Caki2 (cell line): ENCODE results near the gene SLC30A4. TPM values are rescaled to one million over a fixed set of nuclear protein-coding genes. Genes with fewer than 3 reads are reported as not detected.
"Not testable (repeated sequence)": the region's sequence is repeated elsewhere in the genome, so short reads cannot be mapped to it uniquely, and the experiment has no call there.

ENCODE experiments used
- DNase-seq: peaks from one replicate; pipeline ENCODE4 v3.0.0-alpha.2; 2015; ENCODE audit warnings: low read depth
- in situ Hi-C: cut with HindIII; loops from 2 replicates; pipeline ENCODE4 v1.10.0; 2016; ENCODE audit warnings: low sequenced_read_pairs, low pct_unique_long_range_greater_than_20kb, mixed read lengths
- total RNA-seq: library from RNA; depleted of rRNA; stranded (reverse); fragments of >200 nt; shearing (Covaris generic); gene quantifications from 2 replicates; pipeline ENCODE4 v1.2.3, GENCODE V29; 2014; ENCODE audit warnings: low replicate concordance

Gene SLC30A4
- total RNA-seq, 1 experiment from 2014 or later: 3.0 TPM

- no peak for DNase-seq
- in situ Hi-C loops: no loop called here
These were observed 558 bp upstream of the SLC30A4 start for GRCh38 chr15:45523166-45523460.

GRCh38 chr15:45521596-45522327 is 793 bp downstream of the SLC30A4 start:
- in situ Hi-C loops: no loop called here
- no peak for DNase-seq

- no peak for DNase-seq
- in situ Hi-C loops: no loop called here
These were observed 11.7 kb downstream of the SLC30A4 start for GRCh38 chr15:45510758-45511280.

- in situ Hi-C loops, DNase-seq: not testable (repeated sequence)
These were observed 15.4 kb downstream of the SLC30A4 start for GRCh38 chr15:45507143-45507542.

- DNase-seq: no peak
- in situ Hi-C loops: no loop called here
These were observed 23.1 kb downstream of the SLC30A4 start for GRCh38 chr15:45499426-45499825.

GRCh38 chr15:45498701-45499100 is 23.9 kb downstream of the SLC30A4 start:
- DNase-seq: no peak
- in situ Hi-C loops: no loop called here

- DNase-seq: no peak
- in situ Hi-C loops: no loop called here
These were observed 25.3 kb downstream of the SLC30A4 start for GRCh38 chr15:45497261-45497660.

GRCh38 chr15:45496658-45497057 is 25.9 kb downstream of the SLC30A4 start:
- no peak for DNase-seq
- in situ Hi-C loops: no loop called here

GRCh38 chr15:45495588-45495987 is 27.0 kb downstream of the SLC30A4 start:
- in situ Hi-C loops: no loop called here

GRCh38 chr15:45489690-45490238 is 32.8 kb downstream of the SLC30A4 start:
- in situ Hi-C loops: no loop called here
- no peak for DNase-seq

More at GRCh38 chr15:45495588-45495987, 27.0 kb downstream of the SLC30A4 start:
- no peak for DNase-seq

GRCh38 chr15:45486317-45486716 is 36.2 kb downstream of the SLC30A4 start:
- in situ Hi-C loops: no loop called here
- DNase-seq: no peak

- no peak for DNase-seq
- in situ Hi-C loops: no loop called here
These were observed 41.4 kb downstream of the SLC30A4 start for GRCh38 chr15:45481135-45481534.

- in situ Hi-C loops: no loop called here
- DNase-seq: no peak
These were observed 46.1 kb downstream of the SLC30A4 start for GRCh38 chr15:45476410-45476809.

GRCh38 chr15:45474799-45475198 is 47.8 kb downstream of the SLC30A4 start:
- no peak for DNase-seq
- in situ Hi-C loops: no loop called here

GRCh38 chr15:45473068-45473467 is 49.5 kb downstream of the SLC30A4 start:
- no peak for DNase-seq
- in situ Hi-C loops: no loop called here

GRCh38 chr15:45471151-45471550 is 51.4 kb downstream of the SLC30A4 start:
- in situ Hi-C loops: no loop called here
- no peak for DNase-seq

GRCh38 chr15:45469441-45469840 is 53.1 kb downstream of the SLC30A4 start:
- in situ Hi-C loops: no loop called here
- no peak for DNase-seq

- in situ Hi-C loops: no loop called here
These were observed 53.5 kb downstream of the SLC30A4 start for GRCh38 chr15:45469027-45469426.

GRCh38 chr15:45468294-45468693 is 54.3 kb downstream of the SLC30A4 start:
- DNase-seq: no peak
- in situ Hi-C loops: no loop called here

More at GRCh38 chr15:45469027-45469426, 53.5 kb downstream of the SLC30A4 start:
- DNase-seq: no peak
